Stimulated activated CD4-positive, alpha-beta T cell treated with anti-CD3 and anti-CD28 coated beads, Interleukin-4, amount 100 ng/mL, for 24 hours (primary cell): ENCODE measurements around the gene ADAM22.

Experiments used
- DNase-seq: peaks from one replicate; pipeline ENCODE4 v3.0.0-alpha.2; 2020

ADAM22 gene

DNA sequence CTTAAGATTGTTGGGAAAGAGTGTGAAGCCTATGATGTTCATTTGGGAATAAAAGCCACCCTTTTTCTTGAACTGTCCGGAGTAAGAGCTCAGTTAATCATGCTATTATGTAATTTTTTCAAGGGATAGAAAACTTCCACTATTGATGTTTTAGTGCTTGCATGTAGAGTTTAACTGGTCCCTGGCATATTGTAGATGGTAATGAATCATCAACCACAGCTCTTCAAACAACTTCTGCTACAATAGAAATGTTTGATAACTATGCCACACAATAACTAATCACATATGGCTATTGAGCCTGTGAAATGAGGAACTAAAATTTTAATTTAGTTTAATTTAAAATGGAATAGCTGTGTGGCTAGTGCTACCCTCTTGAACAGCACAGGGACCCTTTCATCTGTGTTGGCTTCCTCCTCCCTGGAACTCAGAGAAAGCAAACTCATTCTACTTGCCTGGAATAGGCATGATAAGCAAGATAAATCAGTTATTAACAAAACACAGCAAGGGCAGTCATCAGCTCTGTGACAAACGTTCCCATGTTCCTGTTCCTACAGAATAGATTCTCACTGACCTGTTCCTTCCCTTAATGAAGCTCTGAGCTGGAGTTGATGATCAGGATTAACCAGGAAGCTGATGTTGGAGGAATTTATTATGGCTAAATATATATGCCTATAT is 290.7 kb downstream of the ADAM22 start:
- DNase-seq, result no peak

DNA sequence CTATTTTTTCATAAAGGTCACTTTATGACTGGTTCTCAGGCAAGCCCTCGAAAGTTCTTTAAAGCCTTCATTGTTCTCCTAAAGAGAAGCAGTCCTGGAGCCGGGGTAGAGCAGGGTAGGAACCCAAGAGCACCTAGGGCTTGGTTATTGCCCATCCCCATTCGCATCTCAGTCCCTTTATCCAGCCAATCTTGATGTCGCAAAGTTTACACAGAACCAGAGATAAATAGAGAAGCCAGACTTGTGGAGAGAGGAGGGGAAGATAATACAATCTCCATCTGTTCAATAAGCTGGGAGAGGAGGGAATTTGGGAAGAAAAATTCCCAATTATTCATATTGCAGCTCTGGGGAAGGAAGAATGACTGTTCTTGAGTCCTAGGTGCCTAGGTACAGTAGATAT is 292.1 kb downstream of the ADAM22 start:
- DNase-seq, result no peak

DNA sequence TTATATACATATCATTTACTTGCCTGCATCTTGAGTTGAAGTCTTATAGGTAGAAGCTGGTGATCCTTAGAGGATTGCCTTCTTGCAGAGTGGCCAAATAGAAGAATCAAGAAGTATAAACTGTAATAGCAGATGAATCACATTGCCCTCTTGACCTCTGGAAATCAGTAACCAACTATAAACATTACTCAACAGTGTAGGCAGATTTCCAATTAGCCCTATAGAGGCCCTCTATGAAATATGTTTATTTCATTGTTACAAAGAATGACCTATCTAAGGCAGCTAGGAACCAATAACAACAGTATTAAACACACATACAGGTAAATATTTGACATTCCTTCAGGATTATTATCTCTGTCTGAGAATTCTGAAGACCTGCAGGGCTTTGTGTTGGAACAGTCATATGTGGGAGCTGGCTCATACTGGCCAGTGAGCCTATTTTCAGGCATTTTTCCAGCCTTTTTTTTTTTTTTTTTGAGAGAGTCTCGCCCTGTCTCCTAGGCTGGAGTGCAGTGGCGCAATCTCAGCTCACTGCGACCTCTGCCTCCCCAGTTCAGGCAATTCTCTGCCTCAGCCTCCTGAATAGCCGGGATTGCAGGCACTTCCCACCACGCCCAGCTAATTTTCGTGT is 292.9 kb downstream of the ADAM22 start:
- no peak for DNase-seq

DNA sequence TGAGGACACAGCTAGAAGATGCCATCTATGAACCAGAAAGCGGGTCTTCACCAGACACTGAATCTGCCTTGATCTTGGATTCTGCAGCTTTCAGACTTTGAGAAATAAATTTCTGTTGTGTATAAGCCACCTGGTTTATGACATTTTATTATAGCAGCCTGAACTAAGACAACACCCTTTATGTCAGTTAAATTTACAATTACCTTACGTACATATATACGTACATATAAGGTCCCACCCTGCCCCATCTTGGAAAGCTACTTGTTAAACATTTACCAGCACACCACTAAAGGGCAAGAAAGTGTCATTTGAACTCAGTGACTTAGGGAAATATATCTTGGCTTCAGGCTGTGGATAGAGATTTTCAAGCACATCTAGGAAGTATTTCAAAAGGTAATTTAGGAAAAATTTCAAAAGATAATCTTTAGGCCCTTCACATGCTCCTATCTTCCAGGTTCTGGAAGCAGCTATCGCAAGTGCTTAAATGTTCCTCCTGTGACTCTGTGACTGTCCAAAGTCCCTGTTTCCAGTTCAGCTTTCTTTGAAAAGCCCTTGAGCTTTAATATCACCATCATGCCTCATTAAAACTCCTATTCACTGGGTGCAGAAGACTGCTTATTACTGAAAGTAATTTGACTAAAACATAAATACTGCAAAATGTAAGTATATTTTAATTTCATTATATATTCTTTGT is 295.4 kb downstream of the ADAM22 start:
- no peak for DNase-seq

DNA sequence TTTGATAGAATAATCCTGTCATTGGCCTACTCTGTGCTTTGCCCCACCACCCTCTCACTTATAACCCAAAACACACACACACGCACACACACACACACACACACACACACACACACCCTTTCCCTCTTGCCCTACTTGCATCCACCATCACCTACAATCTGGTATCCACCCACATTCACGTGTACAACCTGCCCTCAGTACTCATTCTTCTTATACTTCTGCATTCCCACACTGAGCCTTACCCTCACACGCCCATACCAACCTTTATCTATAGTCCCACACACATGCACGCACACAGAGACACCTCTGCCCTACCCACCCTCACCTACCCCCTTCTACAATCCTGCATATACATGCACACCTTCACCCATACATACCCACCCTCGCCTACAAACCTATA is 296.6 kb downstream of the ADAM22 start:
- DNase-seq, result no peak

DNA sequence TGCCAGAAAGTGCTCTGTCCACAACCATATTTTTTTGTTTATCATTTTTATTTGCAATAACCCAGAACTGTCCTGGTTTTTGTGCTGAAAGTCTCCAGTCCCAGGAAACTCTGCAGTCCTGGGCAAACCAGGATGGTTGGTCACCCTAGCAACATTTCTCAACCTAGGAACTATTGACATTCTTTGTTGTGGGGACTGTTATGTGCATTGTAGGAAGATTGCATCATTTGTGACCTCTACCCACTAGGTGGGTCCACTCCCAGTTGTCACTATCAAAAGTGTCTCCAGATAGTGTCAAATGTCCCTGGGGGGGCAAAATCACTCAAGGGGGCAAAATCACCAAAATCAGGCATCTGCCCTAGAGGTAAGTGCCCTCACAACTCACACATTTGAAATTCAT is 299.8 kb downstream of the ADAM22 start:
- no peak for DNase-seq

DNA sequence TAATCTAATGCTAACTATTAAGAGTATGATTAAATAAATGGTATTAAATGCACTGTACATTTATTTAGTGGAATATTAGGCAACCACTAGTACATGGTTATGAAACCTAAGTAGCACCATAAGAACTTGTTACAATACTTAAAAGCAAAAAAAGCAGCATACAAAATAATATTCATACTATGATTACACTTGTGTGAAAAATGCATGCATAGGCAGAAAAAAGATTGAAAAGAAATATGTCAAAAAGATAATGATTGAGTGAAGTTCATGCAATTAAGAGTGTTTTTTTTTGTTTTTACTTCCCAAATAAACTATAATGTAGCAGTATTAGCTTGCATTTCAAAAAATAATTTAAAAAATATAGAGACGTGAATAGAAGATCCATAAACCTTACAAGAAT is 305.8 kb downstream of the ADAM22 start:
- no peak for DNase-seq

DNA sequence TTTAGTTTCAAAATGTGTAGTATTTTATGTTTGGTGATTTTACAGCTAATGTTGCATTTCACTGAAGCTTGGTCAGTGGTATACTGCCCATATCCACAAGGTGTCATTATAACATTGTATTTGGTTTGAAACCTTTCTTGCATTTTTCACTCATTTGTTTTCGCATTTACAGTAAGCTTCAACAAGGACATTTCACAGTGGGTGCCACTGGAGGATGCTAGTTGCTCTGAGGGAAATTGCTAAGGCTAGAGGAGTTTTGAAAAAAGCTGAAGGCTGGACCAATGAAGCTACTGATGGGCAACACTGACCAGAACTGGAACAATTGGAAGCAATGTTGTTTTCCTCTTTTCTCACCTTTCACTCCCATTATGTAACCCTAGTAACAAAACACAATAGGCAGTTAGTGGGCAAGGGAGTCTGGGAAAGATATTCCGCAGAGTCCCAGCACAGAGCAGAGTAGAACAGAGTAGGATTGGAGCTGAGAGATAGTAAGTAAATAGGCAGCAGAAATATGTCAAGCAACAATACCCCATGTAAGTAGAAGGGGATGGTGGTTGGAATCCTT is 309.4 kb downstream of the ADAM22 start:
- no peak for DNase-seq

DNA sequence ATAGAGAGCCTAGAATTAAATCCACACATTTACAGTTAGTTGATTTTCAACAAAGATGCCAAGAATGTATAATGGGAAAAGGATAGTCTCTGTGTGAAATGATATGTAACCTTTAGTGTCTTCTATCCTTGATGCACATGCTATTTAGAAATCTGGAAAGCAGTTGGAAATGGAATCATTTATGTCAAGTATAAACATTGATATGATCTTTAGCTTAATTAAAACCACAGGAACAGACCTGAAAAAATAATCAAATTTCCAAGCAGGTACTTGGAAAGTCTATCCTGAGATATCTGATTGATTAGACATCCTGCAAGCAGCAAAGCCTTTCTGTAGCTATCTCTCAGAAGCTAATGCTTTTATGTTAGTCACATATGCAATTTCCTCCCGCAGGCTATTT is 310.2 kb downstream of the ADAM22 start:
- no peak for DNase-seq
